HG02678 (cell line): ENCODE results near the gene SELENOM.
"Not testable (repeated sequence)": the region's sequence is repeated elsewhere in the genome, so short reads cannot be mapped to it uniquely, and the experiment has no call there.

ENCODE experiments used
- ATAC-seq: cut with Tn5 transposase; IDR thresholded peaks from one replicate; pipeline ENCODE4 v1.9.1; 2021; ENCODE audit warnings: mild to moderate bottlenecking, moderate library complexity; ENCODE audit not compliant: unreplicated experiment

The SELENOM gene

DNA sequence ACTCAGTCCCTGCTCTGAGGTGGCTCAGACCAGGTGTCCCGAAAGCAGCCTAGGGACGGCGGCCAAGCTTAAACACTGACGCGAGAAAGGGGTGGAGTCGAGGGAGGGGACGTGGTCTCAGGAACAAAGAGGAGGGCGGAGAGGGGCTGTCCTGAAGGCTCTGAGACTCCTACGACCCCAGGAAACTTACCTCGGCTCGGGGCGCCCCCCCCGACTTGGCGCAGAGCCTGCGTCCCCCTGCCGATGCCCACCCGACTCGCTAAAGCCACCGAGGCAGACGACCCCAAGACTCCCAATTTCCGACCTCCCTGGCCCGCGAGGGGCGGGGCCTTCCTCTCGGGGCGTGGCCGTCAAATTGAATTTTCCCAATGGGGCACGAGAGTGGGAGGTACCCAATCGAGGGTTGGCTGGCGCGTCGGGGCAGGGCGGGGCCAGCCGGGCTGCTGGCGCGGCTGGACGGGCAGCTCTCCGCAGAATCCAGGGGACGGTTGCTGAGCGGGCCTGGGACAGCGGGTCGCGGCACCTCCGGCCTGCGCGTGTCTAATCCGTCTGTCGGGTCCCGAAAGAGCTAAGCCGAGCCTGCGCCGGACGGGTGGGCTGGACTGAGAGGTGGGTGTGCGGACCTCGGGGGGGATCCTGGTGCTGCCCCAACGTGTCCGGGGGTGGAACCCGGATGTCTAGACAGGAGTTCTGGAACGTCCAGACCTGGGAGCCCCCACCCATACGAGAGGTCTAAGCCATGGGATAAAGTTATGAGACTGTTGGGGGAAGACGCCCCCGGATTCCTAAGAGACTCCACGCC lies 26.3 kb downstream of the SELENOM start, which contains the start of gene SMTN:
TSS of gene SMTN (plus strand) at position 471 of the 802 bp plus-strand sequence. CDS start 1,941 bp downstream, outside the sequence.
- ATAC-seq = peak; percentile 70

GRCh38 chr22:31080164-31080847 lies 27.1 kb downstream of the SELENOM start:
- ATAC-seq = no peak

GRCh38 chr22:31079095-31079642 lies 28.2 kb downstream of the SELENOM start:
- ATAC-seq = no peak

DNA sequence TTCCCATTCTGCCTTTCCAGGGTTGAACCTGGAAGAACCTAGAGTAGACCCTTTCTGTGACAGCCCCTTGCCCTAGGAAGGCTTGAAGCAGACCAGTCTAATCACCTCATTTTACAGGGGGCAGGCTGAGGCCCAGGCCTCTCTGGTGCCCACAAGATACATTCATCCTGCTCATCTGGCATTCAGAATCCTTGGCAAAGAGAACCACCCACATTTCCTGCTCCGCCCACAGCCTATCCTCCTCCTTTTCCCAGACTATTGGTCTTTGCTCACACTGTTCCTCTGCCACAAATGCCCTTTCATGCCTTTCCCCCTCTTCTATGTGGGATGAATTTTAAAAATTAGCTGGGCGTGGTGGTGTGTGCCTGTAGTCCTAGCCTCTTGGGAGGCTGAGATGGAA lies 29.0 kb downstream of the SELENOM start:
- not testable (repeated sequence) for ATAC-seq

DNA sequence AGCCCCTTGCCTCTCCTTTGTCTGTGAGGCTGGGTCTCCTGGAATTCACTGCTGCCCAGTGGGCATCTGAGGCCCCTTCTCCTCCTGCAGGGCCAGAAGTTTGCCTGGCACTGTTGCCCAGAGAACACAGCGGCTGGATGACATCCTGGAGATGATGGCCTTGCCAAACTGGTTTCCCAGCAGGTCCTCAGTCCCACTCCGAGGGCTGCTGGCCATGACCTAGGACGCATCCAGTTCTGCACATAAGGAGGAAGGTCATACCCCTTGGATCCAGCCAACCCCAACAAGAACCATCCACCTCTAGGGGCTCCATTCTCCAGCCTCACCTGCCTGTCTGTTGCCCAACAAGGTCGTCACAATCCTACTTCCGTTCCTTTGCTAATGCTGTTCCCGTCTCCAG lies 29.7 kb downstream of the SELENOM start:
- no peak for ATAC-seq

- ATAC-seq = no peak
Observed at GRCh38 chr22:31075961-31076360, 31.4 kb downstream of the SELENOM start.

GRCh38 chr22:31073545-31074145 lies 33.7 kb downstream of the SELENOM start:
- not testable (repeated sequence) for ATAC-seq

- ATAC-seq = not testable (repeated sequence)
Observed at GRCh38 chr22:31073125-31073524, 34.2 kb downstream of the SELENOM start.

DNA sequence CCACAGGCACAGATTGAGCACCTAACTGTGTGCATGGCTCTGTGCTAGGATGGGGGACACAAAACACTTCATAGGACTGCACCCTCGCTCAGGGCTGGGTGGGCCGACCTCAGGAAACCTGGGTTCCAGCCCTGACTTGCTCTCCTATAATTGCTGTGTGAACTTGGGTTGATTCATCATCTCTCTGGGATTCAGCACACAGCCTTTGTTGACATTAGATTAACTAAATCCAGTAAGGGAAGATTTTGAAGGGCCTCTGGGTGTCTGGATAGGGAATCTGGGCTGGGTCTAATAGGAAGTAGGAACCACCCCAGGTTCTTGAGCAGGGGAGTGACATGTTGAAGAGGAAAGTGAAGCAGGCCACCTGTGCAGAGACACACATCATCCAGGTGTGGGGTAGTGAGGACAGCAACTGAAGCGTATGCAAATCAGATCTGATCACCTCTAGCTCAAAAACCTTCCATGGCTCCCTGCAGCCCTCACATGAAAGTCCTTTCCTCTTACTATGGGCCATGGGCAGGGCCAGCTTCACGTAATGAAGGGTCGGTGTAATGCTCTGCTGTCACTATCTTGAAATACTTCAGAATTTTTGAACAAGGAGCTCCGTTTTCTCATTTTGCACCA lies 37.6 kb downstream of the SELENOM start:
- not testable (repeated sequence) for ATAC-seq

- no peak for ATAC-seq
Observed at GRCh38 chr22:31068970-31069369, 38.4 kb downstream of the SELENOM start.

- ATAC-seq = no peak
Observed at GRCh38 chr22:31064369-31064768, 43.0 kb downstream of the SELENOM start.

- no peak for ATAC-seq
Observed at GRCh38 chr22:31062566-31063230, 44.7 kb downstream of the SELENOM start.

DNA sequence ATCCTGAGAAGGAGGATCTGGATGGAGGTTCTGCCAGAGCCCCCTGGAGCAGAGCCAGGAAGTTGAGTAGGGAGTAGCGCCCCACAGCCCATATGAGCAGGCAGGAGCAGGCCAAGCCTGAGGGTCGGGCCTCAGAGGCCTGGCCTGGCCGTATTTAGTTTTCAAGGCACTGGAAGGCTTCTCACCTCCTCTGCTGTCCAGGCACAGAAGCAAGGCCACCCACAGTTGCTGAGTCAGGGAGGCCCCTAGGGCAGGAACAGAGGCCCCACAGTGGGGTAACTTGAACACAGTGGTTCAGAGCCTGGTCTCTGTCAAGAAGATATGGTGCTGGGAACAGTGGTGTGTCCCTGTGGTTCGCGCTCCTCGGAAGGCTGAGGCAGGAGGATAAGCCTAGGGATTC lies 47.7 kb downstream of the SELENOM start:
- not testable (repeated sequence) for ATAC-seq

DNA sequence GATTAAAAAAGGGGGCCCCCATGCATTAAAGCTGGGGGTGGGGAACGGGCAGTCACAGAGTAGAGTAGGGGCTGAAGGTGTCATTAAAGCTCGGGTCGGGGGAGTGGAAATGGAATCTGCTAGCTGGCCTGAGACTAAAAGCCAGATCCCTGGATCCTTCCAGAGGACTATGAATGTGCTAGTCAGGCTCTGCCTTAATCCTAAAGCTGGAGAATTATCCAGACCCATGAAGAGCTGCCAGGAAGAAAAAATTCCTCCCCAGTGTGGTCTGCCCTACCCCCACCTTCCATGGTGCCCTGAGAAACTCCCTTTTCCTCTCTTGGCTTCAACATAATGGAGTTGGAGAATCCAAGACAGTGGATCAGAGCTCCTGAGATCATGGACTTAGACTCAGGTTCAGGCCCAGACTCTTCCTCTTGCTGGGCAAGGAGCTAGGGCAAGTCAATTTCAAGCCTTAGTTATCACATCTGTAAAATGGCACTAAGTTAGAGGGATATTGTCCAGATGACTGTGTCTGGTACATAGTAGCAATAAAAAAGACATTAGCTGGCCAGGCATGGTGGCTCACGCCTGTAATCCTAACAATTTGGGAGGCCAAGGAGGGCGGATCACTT lies 50.3 kb downstream of the SELENOM start:
- no peak for ATAC-seq

DNA sequence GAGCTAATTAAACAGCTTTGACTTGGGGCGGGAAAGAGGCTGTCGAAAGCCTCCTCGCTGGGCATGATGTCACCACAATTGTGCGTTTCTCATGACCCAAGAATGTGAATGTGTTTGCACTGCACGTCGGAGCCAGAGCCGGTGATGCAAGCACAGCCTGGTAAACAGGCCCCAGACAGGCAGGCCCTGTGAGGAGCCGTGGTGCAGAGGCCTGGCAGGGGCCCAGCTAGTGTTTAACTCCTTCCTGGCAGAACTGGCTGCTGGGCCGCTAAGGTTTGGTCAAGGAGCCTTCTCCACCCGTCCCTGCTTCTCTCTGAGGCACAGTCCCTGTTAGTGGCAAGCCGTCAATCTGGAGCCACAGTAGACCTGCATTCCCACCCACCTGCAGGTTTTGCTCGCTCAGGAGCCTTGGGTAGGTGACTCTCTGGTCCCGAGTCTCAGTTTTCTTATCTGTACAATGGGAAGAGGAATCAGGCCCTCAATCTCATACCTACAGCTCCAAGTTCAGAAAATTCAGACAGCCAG lies 51.7 kb downstream of the SELENOM start:
- ATAC-seq = no peak

- no peak for ATAC-seq
Observed at GRCh38 chr22:31055117-31055634, 52.2 kb downstream of the SELENOM start.
